B cell (primary cell): Measurements from ENCODE around the gene REM1. TPM values are rescaled to one million over a fixed set of nuclear protein-coding genes. Genes with fewer than 3 reads are reported as not detected.
"Not testable (repeated sequence)": the region's sequence is repeated elsewhere in the genome, so short reads cannot be mapped to it uniquely, and the experiment has no call there.

Experiments
- ATAC-seq: fragments of 200-7000 bp; cut with Tn5 transposase; one replicate; pipeline ENCODE4 v1.10.0; 2021; ENCODE audit warnings: low read depth, mild to moderate bottlenecking, moderate number of reproducible peaks, moderate library complexity
- CTCF ChIA-PET: fragments of 350-600 bp; sonication (Branson Sonifier 250); formaldehyde crosslinking; loops from one replicate; lab custom pipeline; 2021; ENCODE audit warnings: antibody characterized with exemption, inconsistent platforms; lab: Charles Lee
- POLR2A ChIA-PET: fragments of 350-600 bp; sonication (Branson Sonifier 250); formaldehyde crosslinking; loops from one replicate; lab custom pipeline; 2021; ENCODE audit warnings: antibody characterized with exemption; lab: Charles Lee
- DNase-seq: peaks from one replicate; pipeline ENCODE4 v3.0.0; 2013
- H2AFZ ChIP-seq: 2 replicates; pipeline ENCODE4 v1.6.1; 2012; ENCODE audit warnings: mild to moderate bottlenecking, low read depth, low read length; ENCODE audit not compliant: insufficient read depth, poor library complexity, severe bottlenecking
- H3K27ac ChIP-seq, 2 donors: 1 replicate in 1 of 2; 2 replicates in 1 of 2; pipeline ENCODE4 v1.5.1; 2012 to 2013; ENCODE audit warnings: low read length in 2 of 2, mild to moderate bottlenecking in 2 of 2, moderate library complexity in 1 of 2
- H3K27me3 ChIP-seq, 4 experiments: fragments of 200-600 bp in 1 of 4; sonication (generic) in 1 of 4; replicated peaks in 1 of 4; 1 replicate in 2 of 4; 2 replicates in 2 of 4; pipeline versions ENCODE4 v1.6.1 to v1.7.0; 2013 to 2016; ENCODE audit warnings: low read length in 3 of 4, mild to moderate bottlenecking in 2 of 4, mixed read lengths in 1 of 4, moderate library complexity in 1 of 4; ENCODE audit not compliant: insufficient read depth in 4 of 4, control insufficient read depth in 3 of 4; ENCODE audit errors: control extremely low read depth in 1 of 4
- H3K36me3 ChIP-seq, 2 experiments: replicated peaks in 1 of 2; 1 replicate in 1 of 2; 2 replicates in 1 of 2; pipeline versions ENCODE4 v1.6.1 to v1.7.1; 2013; ENCODE audit warnings: low read length in 1 of 2; ENCODE audit not compliant: insufficient read depth in 2 of 2, control insufficient read depth in 1 of 2; ENCODE audit errors: control extremely low read depth in 1 of 2, extremely low read depth in 1 of 2
- H3K4me1 ChIP-seq, 2 donors: fragments of 200-600 bp in 1 of 2; sonication (generic) in 1 of 2; 1 replicate in 1 of 2; 2 replicates in 1 of 2; pipeline versions ENCODE4 v1.5.1 to v1.6.1; 2013 to 2017; ENCODE audit warnings: low read length in 2 of 2; ENCODE audit not compliant: control insufficient read depth in 2 of 2, insufficient read depth in 2 of 2
- H3K4me2 ChIP-seq: replicated peaks from 2 replicates; pipeline ENCODE3; 2012; ENCODE audit warnings: mild to moderate bottlenecking, low read depth, low read length; ENCODE audit not compliant: poor library complexity, severe bottlenecking
- H3K4me3 ChIP-seq, 5 experiments: fragments of 200-600 bp in 1 of 5; sonication (generic) in 1 of 5; 1 replicate in 3 of 5; 2 replicates in 2 of 5; pipeline versions ENCODE4 v1.5.1 to v1.7.0; 2011 to 2016; ENCODE audit warnings: low read length in 4 of 5, mild to moderate bottlenecking in 4 of 5, low read depth in 2 of 5, control low read depth in 1 of 5, moderate library complexity in 1 of 5; ENCODE audit not compliant: insufficient read depth in 1 of 5; ENCODE audit errors: control extremely low read depth in 1 of 5, extremely low read depth in 1 of 5
- H3K79me2 ChIP-seq: fragments of 200-600 bp; sonication (generic); one replicate; pipeline ENCODE4 v1.6.0; 2016; ENCODE audit warnings: low read length; ENCODE audit not compliant: control insufficient read depth, insufficient read depth
- H3K9ac ChIP-seq: fragments of 200-600 bp; sonication (generic); 2 replicates; pipeline ENCODE4 v1.6.1; 2017; ENCODE audit warnings: mild to moderate bottlenecking, low read length, moderate library complexity
- H3K9me3 ChIP-seq, 3 donors: one replicate each; pipeline versions ENCODE4 v1.6.1 to v1.7.1; 2013; ENCODE audit warnings: low read length in 2 of 3; ENCODE audit not compliant: control insufficient read depth in 2 of 3, insufficient read depth in 1 of 3; ENCODE audit errors: control extremely low read depth in 1 of 3
- H4K20me1 ChIP-seq: 2 replicates; pipeline ENCODE4 v1.6.0; 2012; ENCODE audit warnings: mild to moderate bottlenecking, low read length; ENCODE audit not compliant: insufficient read depth, control insufficient read depth, poor library complexity, severe bottlenecking
- H3K27ac Mint-ChIP-seq: one replicate; pipeline ENCODE4 v1.8.0; 2021; ENCODE audit warnings: mixed read lengths
- H3K27me3 Mint-ChIP-seq: one replicate; pipeline ENCODE4 v1.8.0; 2021; ENCODE audit warnings: mixed read lengths
- H3K4me1 Mint-ChIP-seq: one replicate; pipeline ENCODE4 v1.8.0; 2021; ENCODE audit warnings: mixed read lengths
- H3K4me3 Mint-ChIP-seq: one replicate; pipeline ENCODE4 v1.8.0; 2021; ENCODE audit warnings: mixed read lengths
- H3K9me3 Mint-ChIP-seq: one replicate; pipeline ENCODE4 v1.8.0; 2022; ENCODE audit warnings: mixed read lengths; ENCODE audit not compliant: insufficient read depth
- CTCF ChIP-seq: fragments of 200-600 bp; IDR thresholded peaks from one replicate; pipeline ENCODE4 v1.8.0; 2022; ENCODE audit warnings: antibody characterized with exemption, mild to moderate bottlenecking
- EZH2 ChIP-seq: IDR thresholded peaks from 2 replicates; pipeline ENCODE4 v1.6.1; 2012; ENCODE audit warnings: borderline replicate concordance, low read depth, mild to moderate bottlenecking, moderate library complexity, low read length; ENCODE audit not compliant: insufficient read depth, poor library complexity, severe bottlenecking
- WGBS: methylation state at CpG from one replicate; pipeline ENCODE4 v1.1.5; 2013; ENCODE audit warnings: missing lambda C conversion rate; ENCODE audit not compliant: insufficient coverage; 5-methylcytosine and 5-hydroxymethylcytosine counted together
- intact Hi-C: fragments of 100-400 bp; cut with micrococcal nuclease; formaldehyde crosslinking; loops from one replicate; pipeline ENCODE4 v1.10.0; 2022
- polyA plus RNA-seq: library from polyadenylated mRNA; depleted of rRNA; stranded (reverse); fragments of >200 nt; gene quantifications from 2 replicates; pipeline ENCODE4 v1.2.3, GENCODE V29; 2012
- total RNA-seq, 2 donors: library from RNA; stranded (reverse); fragments of 120-200 nt in 1 of 2; gene quantifications; 1 replicate in 1 of 2; 2 replicates in 1 of 2; pipeline versions ENCODE4 v1.2.3 to v1.2.4, GENCODE V29; 2013 to 2022

REM1 gene
- total and polyA plus RNA-seq, 2 donors (not counting 1 experiment from before 2014, with no cell fraction given), result not detected

GRCh38 chr20:31454361-31454760 lies 20.7 kb upstream of the REM1 start:
- H3K4me1 ChIP-seq, result no peaks in the 10 kb centered on the region
- DNase-seq (no peak), ATAC-seq (no peak)
- Mint-ChIP-seq H3K4me1 (no peaks in the 10 kb centered on the region), H3K27ac (no peak overlapping the region), H3K9me3 (no peaks in the 10 kb centered on the region), H3K4me3 (no peak overlapping the region), H3K27me3 (peaks cover 23% of the 10 kb centered on the region)
- intact Hi-C loops, result no loop called here
- H3K4me3 ChIP-seq, result no peak overlapping the region
- CTCF ChIA-PET, result no interaction called here
- no peak overlapping the region for H3K27ac ChIP-seq
- no peak overlapping the region for H2AFZ ChIP-seq
- 100% methylated on average over 1 of the region's 1 CpG for WGBS
- H3K9me3 ChIP-seq, result peaks cover 0 to 6% (median 0%) of the 10 kb centered on the region in 3 donors
- POLR2A ChIA-PET, result no interaction called here
- no peak overlapping the region for H3K4me2 ChIP-seq
- no peak for TF ChIP-seq EZH2
- TF ChIP-seq CTCF, result no peak
- H3K27me3 ChIP-seq, result peaks cover 0 to 2% (median 0%) of the 10 kb centered on the region in 4 experiments
- H3K79me2 ChIP-seq, result no peaks in the 10 kb centered on the region
- H3K9ac ChIP-seq, result no peak overlapping the region
- no peaks in the 10 kb centered on the region for H4K20me1 ChIP-seq
- no peaks in the 10 kb centered on the region for H3K36me3 ChIP-seq

- POLR2A ChIA-PET, H3K4me2 ChIP-seq, H3K4me3 ChIP-seq, H4K20me1 ChIP-seq, DNase-seq, CTCF ChIA-PET, H2AFZ ChIP-seq, H3K36me3 ChIP-seq, intact Hi-C loops, H3K9ac ChIP-seq, H3K9me3 ChIP-seq, H3K79me2 ChIP-seq, H3K27ac ChIP-seq, H3K27ac Mint-ChIP-seq, H3K9me3 Mint-ChIP-seq, ATAC-seq, H3K4me3 Mint-ChIP-seq: not testable (repeated sequence)
- WGBS, result no CpG with 5 or more reads among the region's 33 CpGs
- H3K4me1 Mint-ChIP-seq, result peaks cover 22% of the 10 kb centered on the region
- H3K27me3 ChIP-seq, result peaks cover 0 to 19% (median 4%) of the 10 kb centered on the region in 4 experiments
- peaks cover 28% of the 10 kb centered on the region for H3K27me3 Mint-ChIP-seq
- peaks cover 19 to 23% of the 10 kb centered on the region in 2 donors for H3K4me1 ChIP-seq
These were observed 4.1 kb upstream of the REM1 start for GRCh38 chr20:31470946-31471345.
